Panc1 (cell line): Measurements from ENCODE around the gene ASB16.

Experiments
- POLR2AphosphoS5 ChIP-seq: IDR thresholded peaks from 2 replicates; pipeline ENCODE4 v1.6.1; 2012; ENCODE audit warnings: mild to moderate bottlenecking, low read depth, low read length, moderate library complexity
- SIN3A ChIP-seq: IDR thresholded peaks from 2 replicates; pipeline ENCODE4 v1.6.1; 2012; ENCODE audit warnings: low read depth, mild to moderate bottlenecking, low read length, moderate library complexity, borderline replicate concordance; ENCODE audit not compliant: insufficient read depth
- TCF7L2 ChIP-seq: IDR thresholded peaks from 2 replicates; pipeline ENCODE4 v1.6.1; 2011; ENCODE audit warnings: mild to moderate bottlenecking, low read depth, low read length, inconsistent platforms
- TF ChIP-seq, protein P1 (sequence below): fragments of 450-650 bp; IDR thresholded peaks from 2 replicates; pipeline ENCODE4 v1.5.1; 2017; ENCODE audit warnings: mild to moderate bottlenecking

GRCh38 chr17:44198721-44199552, 28.4 kb downstream of the ASB16 start:
- TF ChIP-seq POLR2AphosphoS5 (no peak; the same call in 1 of the 2 replicates), SIN3A (no peak), TCF7L2 (no peak)
- TF ChIP-seq, protein P1, sequence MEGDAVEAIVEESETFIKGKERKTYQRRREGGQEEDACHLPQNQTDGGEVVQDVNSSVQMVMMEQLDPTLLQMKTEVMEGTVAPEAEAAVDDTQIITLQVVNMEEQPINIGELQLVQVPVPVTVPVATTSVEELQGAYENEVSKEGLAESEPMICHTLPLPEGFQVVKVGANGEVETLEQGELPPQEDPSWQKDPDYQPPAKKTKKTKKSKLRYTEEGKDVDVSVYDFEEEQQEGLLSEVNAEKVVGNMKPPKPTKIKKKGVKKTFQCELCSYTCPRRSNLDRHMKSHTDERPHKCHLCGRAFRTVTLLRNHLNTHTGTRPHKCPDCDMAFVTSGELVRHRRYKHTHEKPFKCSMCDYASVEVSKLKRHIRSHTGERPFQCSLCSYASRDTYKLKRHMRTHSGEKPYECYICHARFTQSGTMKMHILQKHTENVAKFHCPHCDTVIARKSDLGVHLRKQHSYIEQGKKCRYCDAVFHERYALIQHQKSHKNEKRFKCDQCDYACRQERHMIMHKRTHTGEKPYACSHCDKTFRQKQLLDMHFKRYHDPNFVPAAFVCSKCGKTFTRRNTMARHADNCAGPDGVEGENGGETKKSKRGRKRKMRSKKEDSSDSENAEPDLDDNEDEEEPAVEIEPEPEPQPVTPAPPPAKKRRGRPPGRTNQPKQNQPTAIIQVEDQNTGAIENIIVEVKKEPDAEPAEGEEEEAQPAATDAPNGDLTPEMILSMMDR: no peak
